Liver (tissue), 9 donors: Measurements from ENCODE around the gene GAP43. TPM values are rescaled to one million over a fixed set of nuclear protein-coding genes. Genes with fewer than 3 reads are reported as not detected.

Source experiments
- DNase-seq: peaks from one replicate; pipeline ENCODE4 v3.0.0-alpha.2; 2017; ENCODE audit warnings: low spot score
- H3K27ac ChIP-seq, 2 donors: one replicate each; pipeline ENCODE4 v1.7.0; 2013; ENCODE audit warnings: inconsistent platforms in 2 of 2, low read length in 2 of 2, control low read depth in 1 of 2, low read depth in 1 of 2, mild to moderate bottlenecking in 1 of 2
- H3K27me3 ChIP-seq, 4 donors: one replicate each; pipeline versions ENCODE4 v1.6.1 to v1.7.0; 2013; ENCODE audit warnings: low read length in 3 of 4, inconsistent platforms in 1 of 4, mild to moderate bottlenecking in 1 of 4, moderate library complexity in 1 of 4; ENCODE audit not compliant: control insufficient read depth in 4 of 4, insufficient read depth in 4 of 4
- H3K36me3 ChIP-seq, 4 donors: one replicate each; pipeline versions ENCODE4 v1.6.1 to v1.7.0; 2013; ENCODE audit warnings: low read length in 3 of 4, mild to moderate bottlenecking in 3 of 4, low read depth in 1 of 4, moderate library complexity in 1 of 4; ENCODE audit not compliant: control insufficient read depth in 4 of 4, insufficient read depth in 3 of 4
- H3K4me1 ChIP-seq, 4 donors: one replicate each; pipeline versions ENCODE4 v1.6.1 to v1.7.0; 2013; ENCODE audit warnings: low read length in 3 of 4, mild to moderate bottlenecking in 3 of 4, moderate library complexity in 1 of 4; ENCODE audit not compliant: control insufficient read depth in 4 of 4, insufficient read depth in 4 of 4
- H3K4me3 ChIP-seq, 3 donors: one replicate each; pipeline versions ENCODE4 v1.6.1 to v1.7.0; 2013; ENCODE audit warnings: low read length in 3 of 3, control low read depth in 1 of 3, low read depth in 1 of 3, mild to moderate bottlenecking in 1 of 3
- H3K9ac ChIP-seq, 2 donors: one replicate each; pipeline ENCODE4 v1.7.0; 2013; ENCODE audit warnings: low read length in 2 of 2, mild to moderate bottlenecking in 2 of 2, moderate library complexity in 2 of 2, control low read depth in 1 of 2, low read depth in 1 of 2
- H3K9me3 ChIP-seq, 4 donors: one replicate each; pipeline versions ENCODE4 v1.6.1 to v1.7.0; 2013; ENCODE audit warnings: low read length in 3 of 4; ENCODE audit not compliant: control insufficient read depth in 4 of 4
- ATF3 ChIP-seq: IDR thresholded peaks from 2 replicates; pipeline ENCODE4 v1.6.1; 2016; ENCODE audit warnings: antibody characterized with exemption
- EGR1 ChIP-seq, 2 donors: IDR thresholded peaks; 2 replicates each; pipeline ENCODE4 v1.6.1; 2016 to 2018; ENCODE audit warnings: antibody characterized with exemption in 2 of 2, low read depth in 2 of 2
- FOXA1 ChIP-seq: IDR thresholded peaks from 2 replicates; pipeline ENCODE4 v1.6.1; 2016; ENCODE audit warnings: antibody characterized with exemption
- FOXA2 ChIP-seq: IDR thresholded peaks from 2 replicates; pipeline ENCODE4 v1.6.1; 2016; ENCODE audit warnings: antibody characterized with exemption
- GABPA ChIP-seq, 2 donors: IDR thresholded peaks in 1 of 2; conservative IDR thresholded peaks in 1 of 2; 2 replicates each; pipeline ENCODE4 v1.6.1; 2016; ENCODE audit warnings: antibody characterized with exemption in 2 of 2, mild to moderate bottlenecking in 1 of 2, moderate library complexity in 1 of 2
- HNF4A ChIP-seq, 2 donors: conservative IDR thresholded peaks; 2 replicates each; pipeline ENCODE4 v1.6.1; 2016; ENCODE audit warnings: antibody characterized with exemption in 2 of 2, mild to moderate bottlenecking in 2 of 2
- HNF4G ChIP-seq: IDR thresholded peaks from 2 replicates; pipeline ENCODE4 v1.6.1; 2016; ENCODE audit warnings: antibody characterized with exemption
- JUND ChIP-seq, 2 donors: IDR thresholded peaks; 2 replicates each; pipeline ENCODE4 v1.6.1; 2016; ENCODE audit warnings: antibody characterized with exemption in 2 of 2
- MAX ChIP-seq: IDR thresholded peaks from 2 replicates; pipeline ENCODE4 v1.6.1; 2016; ENCODE audit warnings: antibody characterized with exemption
- NR2F2 ChIP-seq: IDR thresholded peaks from 2 replicates; pipeline ENCODE4 v1.6.1; 2016; ENCODE audit warnings: antibody characterized with exemption
- RAD21 ChIP-seq, 2 donors: IDR thresholded peaks; 2 replicates each; pipeline ENCODE4 v1.6.1; 2016; ENCODE audit warnings: antibody characterized with exemption in 2 of 2, mild to moderate bottlenecking in 2 of 2
- REST ChIP-seq: IDR thresholded peaks from 2 replicates; pipeline ENCODE4 v1.6.1; 2016; ENCODE audit warnings: antibody characterized with exemption, mild to moderate bottlenecking
- RXRA ChIP-seq, 2 donors: IDR thresholded peaks; 2 replicates each; pipeline ENCODE4 v1.6.1; 2017 to 2018; ENCODE audit warnings: antibody characterized with exemption in 2 of 2, mild to moderate bottlenecking in 1 of 2
- SP1 ChIP-seq: IDR thresholded peaks from 2 replicates; pipeline ENCODE4 v1.6.1; 2018; ENCODE audit warnings: antibody characterized with exemption, mild to moderate bottlenecking
- WGBS: extraction: QIAGEN DNeasy Blood & Tissue Kit; methylation state at CpG from one replicate; pipeline ENCODE4 v1.1.7; 2013; 5-methylcytosine and 5-hydroxymethylcytosine counted together
- polyA plus RNA-seq, 2 donors: library from polyadenylated mRNA; stranded (reverse) in 1 of 2; unstranded in 1 of 2; fragments of 200-250 nt in 1 of 2; fragments of >200 nt in 1 of 2; fragmentation: Nextera tagmentation in 1 of 2; extraction: Ambion mirVana in 1 of 2; gene quantifications; one replicate each; pipeline versions ENCODE4 v1.2.1 to v1.2.3, GENCODE V29; 2013 to 2015
- total RNA-seq, 2 donors: library from RNA; depleted of rRNA; stranded (reverse); fragments of >200 nt; gene quantifications; one replicate each; pipeline ENCODE4 v1.2.3, GENCODE V29; 2014
- TF ChIP-seq, protein P1 (sequence below): IDR thresholded peaks from 2 replicates; pipeline ENCODE4 v1.6.1; 2016; ENCODE audit warnings: antibody characterized with exemption
- TF ChIP-seq, protein P2 (sequence below): fragments of 150-350 bp; IDR thresholded peaks from 2 replicates; pipeline ENCODE4 v1.5.1; 2017; ENCODE audit warnings: improper control_type of control experiment, low read depth, low read length; ENCODE audit not compliant: missing input control
- donor health status: healthy.
- donor health status: healthy.
- donor health status: healthy.
- donor health status: healthy.
- donor health status: healthy.

GAP43 gene
- total and polyA plus RNA-seq, 4 donors: 0.06 TPM; not detected in 3

DNA sequence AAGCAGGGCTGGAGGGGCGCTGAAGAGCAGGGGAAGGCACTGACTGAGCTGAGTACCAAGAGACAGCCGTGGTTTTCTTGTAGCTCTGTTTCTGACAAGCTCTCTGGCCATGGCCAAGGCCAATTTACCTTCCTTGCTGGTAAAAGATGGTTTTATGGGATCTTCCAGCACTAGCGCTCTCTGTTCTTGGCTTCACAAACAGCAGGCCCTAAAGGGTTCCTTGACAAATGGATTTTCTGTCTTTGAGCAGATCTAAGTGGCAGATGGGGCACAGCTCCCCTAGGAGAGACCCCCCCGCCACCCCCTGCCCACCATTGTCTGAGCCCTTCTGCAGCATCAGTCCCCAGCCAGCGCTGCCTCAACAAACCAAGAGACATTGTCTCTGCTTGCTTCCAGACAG is 66.6 kb downstream of the GAP43 start:
- no peak overlapping the region for H3K9ac ChIP-seq
- H3K9me3 ChIP-seq: no peaks in the 10 kb centered on the region
- no peaks in the 10 kb centered on the region for H3K36me3 ChIP-seq
- DNase-seq: no peak
- no peak overlapping the region for H3K27ac ChIP-seq
- H3K27me3 ChIP-seq: peaks cover 0 to 2% (median 0%) of the 10 kb centered on the region in 4 donors
- 91% methylated on average over 5 of the region's 5 CpGs for WGBS
- H3K4me3 ChIP-seq: no peak overlapping the region
- TF ChIP-seq GABPA (IDR thresholded peaks at IDR 0.05 in 1 of 2, conservative IDR thresholded peaks at IDR 0.05 in 1 of 2): no peak
- TF ChIP-seq REST: no peak
- no peak for TF ChIP-seq FOXA2
- no peak for TF ChIP-seq JUND (IDR thresholded peaks at IDR 0.05)
- no peak for TF ChIP-seq ATF3
- TF ChIP-seq RAD21 (IDR thresholded peaks at IDR 0.05): no peak
- no peak for TF ChIP-seq FOXA1
- TF ChIP-seq, protein P1, sequence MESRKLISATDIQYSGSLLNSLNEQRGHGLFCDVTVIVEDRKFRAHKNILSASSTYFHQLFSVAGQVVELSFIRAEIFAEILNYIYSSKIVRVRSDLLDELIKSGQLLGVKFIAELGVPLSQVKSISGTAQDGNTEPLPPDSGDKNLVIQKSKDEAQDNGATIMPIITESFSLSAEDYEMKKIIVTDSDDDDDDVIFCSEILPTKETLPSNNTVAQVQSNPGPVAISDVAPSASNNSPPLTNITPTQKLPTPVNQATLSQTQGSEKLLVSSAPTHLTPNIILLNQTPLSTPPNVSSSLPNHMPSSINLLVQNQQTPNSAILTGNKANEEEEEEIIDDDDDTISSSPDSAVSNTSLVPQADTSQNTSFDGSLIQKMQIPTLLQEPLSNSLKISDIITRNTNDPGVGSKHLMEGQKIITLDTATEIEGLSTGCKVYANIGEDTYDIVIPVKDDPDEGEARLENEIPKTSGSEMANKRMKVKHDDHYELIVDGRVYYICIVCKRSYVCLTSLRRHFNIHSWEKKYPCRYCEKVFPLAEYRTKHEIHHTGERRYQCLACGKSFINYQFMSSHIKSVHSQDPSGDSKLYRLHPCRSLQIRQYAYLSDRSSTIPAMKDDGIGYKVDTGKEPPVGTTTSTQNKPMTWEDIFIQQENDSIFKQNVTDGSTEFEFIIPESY: no peak
- no peak for TF ChIP-seq EGR1 (IDR thresholded peaks at IDR 0.05; ENCODE audit: low read depth in 2 of 2)
- TF ChIP-seq NR2F2: no peak
- TF ChIP-seq HNF4G: no peak
- no peak for TF ChIP-seq MAX
- TF ChIP-seq, protein P2, sequence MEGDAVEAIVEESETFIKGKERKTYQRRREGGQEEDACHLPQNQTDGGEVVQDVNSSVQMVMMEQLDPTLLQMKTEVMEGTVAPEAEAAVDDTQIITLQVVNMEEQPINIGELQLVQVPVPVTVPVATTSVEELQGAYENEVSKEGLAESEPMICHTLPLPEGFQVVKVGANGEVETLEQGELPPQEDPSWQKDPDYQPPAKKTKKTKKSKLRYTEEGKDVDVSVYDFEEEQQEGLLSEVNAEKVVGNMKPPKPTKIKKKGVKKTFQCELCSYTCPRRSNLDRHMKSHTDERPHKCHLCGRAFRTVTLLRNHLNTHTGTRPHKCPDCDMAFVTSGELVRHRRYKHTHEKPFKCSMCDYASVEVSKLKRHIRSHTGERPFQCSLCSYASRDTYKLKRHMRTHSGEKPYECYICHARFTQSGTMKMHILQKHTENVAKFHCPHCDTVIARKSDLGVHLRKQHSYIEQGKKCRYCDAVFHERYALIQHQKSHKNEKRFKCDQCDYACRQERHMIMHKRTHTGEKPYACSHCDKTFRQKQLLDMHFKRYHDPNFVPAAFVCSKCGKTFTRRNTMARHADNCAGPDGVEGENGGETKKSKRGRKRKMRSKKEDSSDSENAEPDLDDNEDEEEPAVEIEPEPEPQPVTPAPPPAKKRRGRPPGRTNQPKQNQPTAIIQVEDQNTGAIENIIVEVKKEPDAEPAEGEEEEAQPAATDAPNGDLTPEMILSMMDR: no peak
- no peak for TF ChIP-seq RXRA (IDR thresholded peaks at IDR 0.05)
- no peak for TF ChIP-seq SP1
- H3K4me1 ChIP-seq: no peaks in the 10 kb centered on the region

DNA sequence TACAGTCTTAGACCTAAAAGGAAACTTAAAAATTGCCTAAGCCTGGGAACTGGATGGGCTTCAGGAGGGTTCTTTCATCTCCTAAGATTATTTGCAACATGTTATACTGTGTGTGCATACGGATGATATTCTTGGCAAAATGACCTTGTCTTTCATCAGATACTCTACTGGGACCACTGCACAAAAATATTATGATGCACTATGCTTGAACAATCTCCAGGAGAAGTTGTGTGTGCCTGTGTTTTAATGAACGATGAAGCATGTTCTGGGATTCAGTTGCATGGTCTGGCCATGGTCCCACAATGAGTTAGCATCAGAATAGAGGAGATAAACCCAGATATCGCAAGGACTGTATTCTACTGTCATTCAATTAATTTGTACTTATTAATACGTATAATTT is 68.7 kb downstream of the GAP43 start:
- Histone ChIP-seq H3K4me3 (no peak overlapping the region), H3K9ac (no peak overlapping the region), H3K27me3 (peaks cover 0 to 2% (median 0%) of the 10 kb centered on the region in 4 donors), H3K36me3 (no peaks in the 10 kb centered on the region), H3K4me1 (no peaks in the 10 kb centered on the region), H3K27ac (no peak overlapping the region), H3K9me3 (no peaks in the 10 kb centered on the region)
- DNase-seq: no peak
- TF ChIP-seq FOXA1 (no peak), NR2F2 (no peak), SP1 (no peak), FOXA2 (no peak), HNF4A (conservative IDR thresholded peaks at IDR 0.05) (no peak), RAD21 (IDR thresholded peaks at IDR 0.05) (no peak), GABPA (IDR thresholded peaks at IDR 0.05 in 1 of 2, conservative IDR thresholded peaks at IDR 0.05 in 1 of 2) (no peak)
- TF ChIP-seq, protein P2: no peak
- 90% methylated on average over 4 of the region's 4 CpGs for WGBS
